HTERT RPE-1 (cell line): ENCODE results near the gene FBLN2.

Source experiments
- in situ Hi-C: fragments of 300-500 bp; cut with MboI; formaldehyde crosslinking; loops from 4 replicates; pipeline ENCODE4 v1.14.3; 2020; ENCODE audit warnings: low sequenced_read_pairs

Gene FBLN2

DNA sequence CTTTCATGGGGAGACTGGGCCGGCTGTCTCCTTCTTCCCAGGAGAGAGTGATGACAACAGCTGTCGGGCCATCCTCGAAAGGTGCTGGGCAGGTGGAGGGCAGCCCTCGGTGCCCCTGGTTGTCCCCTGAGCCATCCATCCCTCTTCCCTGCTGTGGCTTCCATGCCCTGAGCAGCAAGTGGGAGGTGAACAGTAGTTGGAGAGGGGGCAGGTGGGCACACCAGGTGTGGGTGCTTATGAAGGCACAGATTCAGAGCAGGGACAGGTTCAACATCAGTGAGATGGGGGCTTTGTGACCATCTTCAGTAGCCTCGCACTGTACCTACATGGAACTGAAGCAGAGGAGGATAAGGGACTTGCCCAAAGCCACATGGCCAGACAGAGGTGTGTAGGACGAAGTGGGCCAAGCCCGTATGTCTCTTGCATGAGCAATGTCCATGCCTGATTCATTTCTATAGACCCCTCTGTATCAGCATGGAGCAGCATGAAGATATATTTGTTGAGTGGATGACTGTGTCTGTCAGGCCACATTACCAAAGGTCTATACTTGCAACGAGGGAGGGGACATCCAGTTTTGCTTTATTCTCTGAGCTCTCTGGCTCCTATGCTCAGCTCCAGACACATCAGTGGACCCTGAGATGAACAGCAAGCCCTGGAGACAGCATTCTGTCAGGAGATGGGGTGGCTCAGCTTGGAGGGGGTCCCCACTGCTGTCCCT, 107.8 kb downstream of the FBLN2 start:
- in situ Hi-C loops, result no loop called here

DNA sequence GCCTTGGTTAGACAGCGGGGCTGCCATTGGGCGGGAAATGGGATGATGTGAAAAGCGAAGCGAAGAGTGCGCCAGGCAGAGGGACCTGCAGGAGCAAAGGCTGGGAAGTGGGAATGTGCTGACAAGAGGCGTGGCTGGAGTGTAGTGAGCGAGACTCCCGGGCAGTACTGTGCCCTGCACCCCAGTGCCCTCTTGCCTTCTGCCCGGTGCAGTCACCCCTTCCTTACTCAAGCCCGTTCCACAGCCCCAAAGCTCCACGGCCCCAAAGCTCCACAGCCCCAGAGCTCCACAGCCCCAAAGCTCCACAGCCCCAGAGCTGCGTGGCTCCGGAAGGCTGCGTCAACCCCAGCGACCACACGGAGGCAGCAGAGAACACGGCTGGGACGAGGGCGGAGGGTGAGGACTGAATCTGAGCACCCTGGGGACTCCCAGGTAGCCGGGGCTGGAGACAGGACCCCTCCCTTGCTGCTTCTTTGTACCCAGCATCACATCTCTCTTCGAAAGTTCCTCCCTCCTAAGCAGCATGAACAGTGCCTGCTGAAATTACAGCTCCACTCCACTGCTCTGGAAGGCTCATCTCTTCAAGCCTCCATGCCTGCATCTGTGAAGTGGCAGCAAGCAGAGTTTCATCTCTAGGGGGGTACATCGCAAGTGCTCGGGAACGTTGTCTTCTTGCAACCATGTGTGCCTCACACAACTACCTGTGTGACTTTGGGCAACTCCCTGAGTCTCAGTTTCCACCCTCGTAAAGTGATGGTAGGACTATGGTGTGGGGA, 108.9 kb downstream of the FBLN2 start:
- in situ Hi-C loops, result no loop called here

DNA sequence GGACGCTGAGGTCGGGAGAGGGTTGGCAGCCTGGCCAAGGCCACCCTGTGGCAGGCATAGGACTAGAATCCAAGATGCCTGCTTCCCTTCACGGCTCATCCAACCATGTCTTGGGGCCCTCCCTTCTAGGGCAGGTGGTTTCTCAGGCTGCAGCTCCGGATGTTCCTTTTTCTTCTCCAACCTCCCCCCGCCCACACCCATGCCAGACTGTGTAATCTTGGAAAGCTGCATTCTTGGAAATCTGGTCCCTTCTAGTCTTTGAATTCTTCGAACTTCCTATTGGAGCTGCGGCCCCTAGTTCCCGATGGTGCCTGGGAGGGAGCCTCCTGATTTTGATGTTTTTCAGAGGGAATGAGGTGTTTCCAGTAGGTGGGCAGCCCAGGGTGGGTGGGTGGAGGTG, 109.8 kb downstream of the FBLN2 start:
- in situ Hi-C loops, result no loop called here

DNA sequence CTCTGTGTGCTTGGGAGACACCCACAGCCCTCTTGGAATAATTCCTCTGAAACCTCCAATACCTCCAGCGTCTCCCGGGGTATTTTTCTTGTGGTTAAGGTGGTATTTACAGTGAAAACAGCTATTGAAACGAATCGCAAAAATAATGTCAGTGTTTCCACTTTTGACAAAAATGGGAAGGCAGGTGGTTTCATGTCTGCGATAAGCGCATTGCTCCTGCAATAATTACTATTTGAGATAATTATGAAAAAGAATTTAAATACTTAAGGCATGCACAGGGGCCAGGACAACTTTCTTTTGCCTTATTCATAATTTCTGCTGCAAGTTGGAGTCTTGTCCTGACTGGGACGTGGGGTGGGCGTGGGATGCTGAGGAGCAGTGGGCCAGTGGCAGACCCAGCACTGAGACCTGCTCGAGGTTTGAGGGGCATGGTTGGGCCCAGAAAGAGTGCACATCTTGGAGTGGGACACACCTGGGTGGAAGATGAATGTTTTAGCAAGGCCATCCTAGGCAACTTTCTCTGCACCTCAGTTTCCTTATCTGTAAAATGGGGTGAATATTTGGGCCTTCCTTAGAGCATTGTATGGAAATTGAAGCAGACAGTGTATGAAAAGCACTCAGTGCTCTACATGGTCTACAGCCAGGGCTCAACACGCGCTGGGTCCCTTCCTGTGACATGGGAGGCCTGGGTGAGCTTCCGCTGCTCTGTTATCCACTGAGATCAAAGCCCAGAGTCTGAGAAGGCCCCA, 110.5 kb downstream of the FBLN2 start:
- in situ Hi-C loops, result no loop called here

DNA sequence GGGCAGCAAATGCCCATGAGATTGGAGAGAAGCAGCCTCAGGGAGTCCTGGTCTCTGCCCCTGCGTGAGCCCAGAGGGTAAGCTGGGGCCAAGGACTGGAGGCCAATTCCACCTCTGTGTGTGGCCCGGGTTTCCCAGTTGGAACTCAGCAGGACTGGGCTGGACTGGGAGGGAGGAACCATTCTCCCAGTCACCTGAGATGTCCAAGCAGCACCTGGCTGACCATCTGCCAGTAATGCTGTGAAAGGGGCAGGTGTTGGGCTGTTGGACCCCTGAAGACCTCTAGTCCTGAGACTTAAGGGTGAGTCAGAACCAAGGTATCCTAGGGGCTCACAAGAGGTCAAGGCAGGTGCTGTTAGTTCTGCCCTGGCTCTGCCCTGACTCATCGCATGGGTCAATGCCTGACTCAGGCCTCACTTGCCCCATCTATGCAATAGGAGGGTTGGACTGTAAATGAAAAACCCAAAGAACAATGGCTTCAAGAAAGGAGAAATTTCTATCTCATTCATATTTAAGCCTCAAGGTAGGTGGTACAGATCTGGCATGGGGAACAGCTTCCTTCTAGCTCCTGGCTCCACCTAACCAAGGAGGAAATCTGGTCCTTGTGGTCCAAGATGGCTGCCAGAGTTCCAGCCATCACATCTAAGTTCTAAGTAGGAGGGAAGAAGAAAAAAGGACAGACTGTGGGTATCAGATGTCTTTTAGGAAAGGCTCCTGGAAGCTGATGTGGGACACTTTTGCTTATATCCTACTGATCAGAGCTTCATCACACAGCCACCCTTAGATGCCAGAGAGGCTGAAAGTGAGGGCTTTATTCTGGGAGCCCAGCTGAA, 111.3 kb downstream of the FBLN2 start:
- in situ Hi-C loops, result no loop called here

DNA sequence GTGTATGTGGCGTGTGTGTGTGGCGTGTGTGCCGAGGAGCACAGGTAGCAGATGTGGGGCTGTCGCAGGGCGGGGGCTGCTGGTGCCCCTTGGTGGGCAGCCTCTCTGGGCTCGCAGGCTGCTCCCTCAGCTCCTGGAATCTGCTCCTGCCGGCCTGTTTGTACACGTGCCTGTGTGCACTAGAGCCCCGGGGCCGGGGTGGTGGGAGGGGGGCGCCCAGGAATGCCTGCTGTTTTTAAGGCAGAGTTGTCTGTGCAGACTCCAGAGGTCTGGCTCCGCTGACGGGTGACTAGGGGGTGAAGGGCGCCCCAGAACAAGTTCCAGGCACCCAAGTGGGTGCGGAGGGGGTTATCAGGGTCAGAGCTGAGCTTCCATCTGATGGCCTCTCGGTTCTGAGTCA, 112.2 kb downstream of the FBLN2 start:
- in situ Hi-C loops, result no loop called here

DNA sequence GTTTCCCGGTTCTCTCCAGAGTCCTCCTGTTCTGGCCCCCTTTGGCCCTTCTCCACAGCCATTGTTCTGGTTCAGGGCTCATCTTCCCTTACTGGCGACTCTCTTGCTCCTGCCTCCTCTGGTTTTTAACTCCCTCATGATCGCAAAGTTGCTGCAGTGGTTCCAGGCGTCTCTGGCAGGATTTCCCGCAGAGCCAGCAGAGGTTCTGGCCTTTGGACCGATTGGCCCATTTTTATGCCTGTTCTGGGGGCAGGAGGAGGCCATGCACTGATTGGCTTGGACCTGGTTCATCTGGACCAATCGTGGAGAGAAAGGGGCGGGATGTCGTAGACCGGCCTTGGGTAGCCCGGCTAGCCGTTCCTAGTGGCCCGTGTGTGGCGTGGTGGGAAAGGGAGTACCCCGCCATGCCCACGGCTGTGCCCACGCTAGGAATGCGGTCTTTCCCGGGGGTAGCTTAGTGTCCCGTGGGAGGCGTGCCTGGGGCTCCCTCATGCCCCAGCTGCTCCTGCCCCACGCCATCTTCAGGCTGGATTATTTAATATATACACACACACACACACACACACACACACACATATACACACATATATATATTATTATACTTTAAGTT, 113.4 kb downstream of the FBLN2 start:
- in situ Hi-C loops, result no loop called here

DNA sequence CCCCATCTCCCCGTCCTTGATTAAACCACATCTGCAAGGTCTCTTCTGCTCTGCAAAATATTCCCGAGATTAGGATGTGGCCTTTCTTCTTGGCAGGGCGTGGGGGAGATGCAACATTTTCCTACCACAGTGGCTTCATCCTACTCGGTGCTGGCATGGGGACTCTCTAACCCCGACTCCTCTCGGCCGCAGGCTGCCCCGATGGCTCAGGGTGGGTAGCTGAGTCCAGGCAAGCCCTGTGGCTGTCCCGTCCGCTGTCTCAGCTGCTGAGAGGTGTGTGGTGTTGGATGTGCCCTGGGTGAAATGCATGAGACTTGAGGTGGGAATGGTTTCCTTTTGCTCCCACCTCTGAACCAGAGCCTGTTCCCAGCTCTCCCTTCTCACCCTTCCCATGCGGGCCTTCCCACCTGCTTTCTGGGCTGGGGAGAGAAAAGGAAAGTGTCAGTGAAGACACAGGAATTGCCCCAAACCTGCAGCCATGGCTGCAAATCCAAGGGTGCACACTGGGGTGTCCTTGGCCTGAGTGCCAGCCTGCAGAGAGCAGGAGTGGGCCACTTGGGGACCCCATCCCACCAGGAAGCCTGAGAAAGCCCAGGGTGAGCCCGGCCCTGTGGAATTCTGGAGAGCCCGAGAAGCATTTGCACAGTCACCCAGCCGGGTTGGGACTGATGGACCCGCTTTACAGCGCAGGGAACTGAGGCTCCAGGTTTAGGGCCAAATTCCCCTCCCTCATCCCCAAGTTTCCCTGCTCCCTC, 115.0 kb downstream of the FBLN2 start:
- in situ Hi-C loops, result no loop called here

DNA sequence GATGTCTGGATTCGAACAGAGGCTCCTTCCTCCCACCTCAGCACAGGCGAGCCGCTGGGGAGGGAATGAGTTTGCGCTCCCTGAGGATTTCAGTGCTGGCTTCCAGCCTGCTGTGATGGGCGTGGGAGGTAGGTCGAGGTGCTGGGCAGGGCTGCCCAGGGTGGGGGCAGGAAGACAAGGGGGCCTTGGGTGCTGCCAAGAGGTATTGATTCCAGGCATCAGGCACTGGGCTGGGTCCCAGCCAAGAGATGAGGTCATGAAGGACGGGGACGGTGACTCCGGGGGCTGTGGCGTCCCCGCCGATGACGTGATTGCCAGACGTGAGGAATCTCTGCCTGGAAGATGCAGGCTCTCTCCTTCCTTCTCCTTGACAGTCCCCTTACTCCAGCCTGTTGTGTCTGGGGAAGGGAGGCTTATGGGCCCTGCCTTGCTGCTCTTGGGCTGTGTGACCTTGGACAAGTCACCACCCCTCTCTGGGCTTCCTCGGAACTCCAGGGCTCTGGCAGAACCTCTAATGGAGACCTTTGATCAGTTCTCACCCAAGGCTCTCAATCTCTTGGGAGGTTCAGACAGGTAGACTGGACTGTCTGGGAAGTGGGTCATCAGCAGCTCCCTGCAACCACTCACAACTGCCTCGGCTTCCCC, 116.8 kb downstream of the FBLN2 start:
- in situ Hi-C loops, result no loop called here

DNA sequence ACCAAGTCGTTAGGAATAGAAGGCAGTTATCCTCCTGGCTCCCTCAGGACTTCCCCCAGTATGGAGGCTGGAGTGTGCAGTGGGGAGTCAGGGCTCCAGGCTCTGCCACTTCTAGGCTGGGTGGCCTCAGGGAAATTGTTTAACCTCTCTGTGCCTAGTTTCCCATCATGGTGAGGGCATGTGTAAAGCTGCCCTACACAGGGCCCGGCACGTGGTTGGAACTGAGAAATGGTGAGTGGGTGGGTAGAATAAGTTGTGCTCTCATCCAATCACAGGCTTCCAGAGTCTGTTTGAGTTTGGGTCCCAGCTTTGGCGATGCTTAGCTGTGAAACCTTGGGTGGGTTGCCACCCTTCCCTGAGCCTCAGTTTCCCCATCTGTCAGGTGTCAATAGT, 117.3 kb downstream of the FBLN2 start:
- in situ Hi-C loops, result no loop called here

DNA sequence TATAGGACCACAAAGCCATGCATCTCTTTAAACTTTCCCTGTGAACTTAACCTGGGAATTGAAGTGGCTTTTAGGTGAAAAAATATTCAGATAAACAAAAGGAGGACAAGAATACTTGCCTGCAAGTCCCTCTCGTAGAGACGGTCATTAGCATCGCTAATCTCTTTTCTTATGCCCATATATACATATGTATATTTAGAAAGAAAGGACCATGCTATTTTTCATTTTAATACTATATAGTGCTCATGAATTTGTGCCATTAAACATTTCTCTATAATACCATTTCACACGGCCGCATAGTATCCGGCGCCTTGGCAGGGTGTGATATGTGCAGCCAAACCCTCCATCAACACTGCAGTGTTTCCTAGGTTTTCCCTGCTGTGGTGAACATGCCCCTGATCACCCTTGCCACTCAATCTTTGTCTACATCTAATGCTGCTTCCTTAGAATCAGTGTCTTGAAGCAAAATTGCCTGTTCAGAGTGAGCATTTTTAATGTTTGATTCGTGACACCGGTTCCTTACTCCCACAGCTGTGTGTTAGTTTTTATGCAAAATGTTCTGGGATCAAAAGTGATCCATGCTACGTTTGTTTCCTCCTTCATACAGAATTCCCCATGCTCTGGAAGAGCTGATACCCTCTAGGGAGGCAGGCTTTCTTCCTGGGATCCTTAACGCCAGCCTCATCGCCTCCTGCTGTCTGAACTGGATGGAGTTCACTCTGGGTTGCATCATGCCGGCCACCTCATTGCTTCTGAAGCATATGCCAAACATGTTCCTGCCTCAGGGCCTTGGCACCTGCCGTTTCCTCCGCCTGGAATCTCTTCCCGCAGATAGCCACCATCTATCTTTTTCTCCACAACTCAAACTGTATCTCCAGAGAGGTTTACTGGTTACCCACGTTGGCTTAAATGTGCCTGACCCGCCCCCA, 118.1 kb downstream of the FBLN2 start:
- in situ Hi-C loops, result no loop called here

DNA sequence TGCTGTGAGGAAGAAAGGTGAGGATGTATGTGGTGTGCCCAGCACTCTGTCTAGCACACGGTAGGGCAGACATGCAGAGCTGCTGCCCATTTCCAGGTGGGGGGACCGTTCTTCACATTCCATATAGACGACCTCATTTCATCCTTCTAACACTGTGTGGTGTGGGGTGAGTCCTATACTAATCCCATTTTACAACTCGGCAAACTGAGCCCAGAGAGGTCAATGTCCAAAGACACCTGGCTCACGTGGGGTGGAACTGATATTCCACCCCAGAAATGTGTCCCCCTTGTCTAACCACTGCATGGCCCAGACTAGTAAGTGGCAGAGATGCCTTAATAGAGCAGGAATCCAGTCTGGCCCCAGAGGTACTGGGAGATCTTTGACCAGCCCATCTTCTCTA, 119.2 kb downstream of the FBLN2 start:
- in situ Hi-C loops, result no loop called here

DNA sequence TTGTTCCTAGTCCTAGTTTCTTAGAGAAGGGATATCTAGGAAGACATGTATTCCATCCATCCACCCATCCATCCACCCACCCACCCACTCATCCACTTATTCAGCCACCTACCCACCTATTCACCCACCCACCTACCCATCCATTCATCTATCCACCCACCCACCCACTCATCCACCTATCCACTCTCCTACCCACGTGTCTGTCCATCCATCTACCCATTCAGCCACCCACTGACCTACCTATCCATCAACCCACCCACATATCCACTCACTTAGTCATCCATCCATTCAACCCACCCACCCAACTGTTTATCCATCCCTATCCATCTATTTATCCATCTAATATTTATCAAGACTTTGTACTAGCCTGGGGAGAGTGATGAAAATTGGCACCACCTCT, 120.5 kb downstream of the FBLN2 start:
- in situ Hi-C loops, result no loop called here

DNA sequence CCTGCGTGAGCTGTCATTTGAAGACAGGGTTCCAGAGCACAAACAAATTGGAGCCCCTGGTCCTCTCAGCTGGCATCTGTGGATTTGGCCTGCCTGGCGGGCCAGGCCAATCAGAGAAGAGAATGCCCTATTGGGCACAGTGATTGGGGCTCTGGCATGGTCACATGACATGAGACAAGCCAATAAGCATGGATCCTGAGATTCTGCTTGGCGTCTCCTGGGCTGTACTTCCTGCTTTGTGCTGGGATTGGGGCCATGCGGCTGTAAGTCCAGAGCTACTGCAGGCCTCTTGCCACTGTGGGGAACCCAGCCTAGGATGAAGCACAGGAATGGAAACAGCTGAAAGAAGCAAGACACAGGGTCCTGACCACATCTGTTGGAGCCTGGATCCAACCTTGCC, 121.4 kb downstream of the FBLN2 start:
- in situ Hi-C loops, result no loop called here

DNA sequence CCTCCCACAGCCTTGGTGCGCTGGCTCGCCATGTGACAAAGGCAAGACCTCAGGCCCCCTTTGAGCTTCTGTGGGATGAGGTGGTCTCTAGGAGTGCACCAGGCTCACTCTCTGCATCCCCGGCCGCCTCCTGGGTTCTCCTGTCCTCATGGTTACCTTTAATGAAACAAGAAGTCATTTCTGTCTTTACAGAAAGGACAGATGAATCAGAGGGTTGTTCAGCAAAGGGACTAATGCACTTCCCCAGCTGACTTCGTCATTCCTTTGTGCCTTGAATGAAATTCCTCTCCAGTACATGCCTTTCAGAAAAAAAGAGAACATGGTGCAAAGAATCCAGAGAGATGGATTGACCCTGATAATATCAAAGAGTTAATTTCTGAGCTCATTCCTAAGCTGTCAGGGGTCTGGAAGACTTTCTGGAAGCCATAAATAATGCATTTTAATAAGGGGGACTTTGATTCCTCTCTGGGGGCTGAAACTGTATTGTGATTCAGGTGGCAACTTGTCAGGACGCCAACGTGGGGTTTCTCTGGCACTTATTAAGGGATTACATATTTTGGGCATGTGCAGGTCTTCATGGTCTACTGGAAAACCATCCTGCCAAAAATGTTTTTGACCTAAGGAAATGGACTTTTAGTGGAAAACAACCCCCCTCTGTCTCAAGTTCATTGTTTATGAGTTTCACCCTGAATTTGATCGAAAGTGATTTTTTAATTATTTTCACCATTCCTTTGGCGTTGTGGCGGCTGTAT, 122.7 kb downstream of the FBLN2 start:
- in situ Hi-C loops, result no loop called here

DNA sequence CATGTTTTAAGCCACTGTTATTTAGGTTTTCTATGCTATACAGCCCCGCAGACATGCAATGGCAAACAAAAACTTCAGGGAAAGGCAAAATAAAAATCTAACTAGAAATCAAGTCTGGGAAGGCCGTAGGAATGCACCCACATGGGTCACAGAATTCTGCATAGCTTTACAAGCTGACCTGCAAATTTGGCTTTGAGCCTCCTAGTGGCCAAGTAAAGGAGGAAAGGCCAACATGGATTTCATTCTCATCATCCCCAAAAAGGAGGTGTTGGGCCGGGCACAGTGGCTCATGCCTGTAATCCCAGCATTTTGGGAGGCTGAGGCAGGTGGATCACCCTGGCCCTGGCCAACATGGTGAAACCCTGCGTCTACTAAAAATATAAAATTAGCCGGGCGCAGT, 124.3 kb downstream of the FBLN2 start:
- in situ Hi-C loops, result no loop called here

DNA sequence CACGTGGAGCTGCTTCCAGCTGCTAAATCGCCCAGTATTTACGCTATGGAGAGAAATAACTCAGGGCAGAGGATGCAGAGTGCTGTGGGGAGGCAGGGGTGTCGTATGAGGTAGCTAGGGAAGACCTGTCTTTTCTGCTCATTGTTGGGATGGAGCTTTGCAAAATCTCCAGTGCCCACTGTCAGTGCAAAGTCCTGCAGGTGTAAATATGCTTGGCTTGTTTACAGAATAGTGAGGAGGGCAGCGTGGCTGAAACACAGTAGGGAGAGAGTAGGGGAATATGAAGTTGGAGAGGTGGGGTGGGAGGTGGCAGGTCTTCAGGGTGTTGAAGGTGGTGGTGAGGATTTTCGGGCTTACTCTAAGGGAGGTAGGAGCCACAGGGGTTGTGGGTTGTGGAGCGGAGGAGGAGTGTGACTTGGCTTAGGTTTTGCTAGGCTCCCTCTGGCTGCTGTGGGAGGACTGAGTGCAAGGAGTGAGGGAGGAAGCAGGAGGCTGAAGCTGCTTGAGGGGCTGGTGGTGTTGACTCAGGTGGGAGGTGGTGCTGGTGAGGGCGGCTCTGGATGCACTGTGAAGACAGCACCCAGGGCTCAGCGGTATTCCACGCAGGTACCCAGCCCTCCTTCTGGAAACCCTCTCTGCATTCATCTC, 125.7 kb downstream of the FBLN2 start:
- in situ Hi-C loops, result no loop called here
